H9 (cell line): Measurements from ENCODE around the gene ATG7. TPM values are rescaled to one million over a fixed set of nuclear protein-coding genes. Genes with fewer than 3 reads are reported as not detected.
A peak's percentile ranks its signal among the peaks of the same experiment; 100 is the strongest.

Experiments used
- DNase-seq: peaks from one replicate; pipeline ENCODE4 v3.0.0-alpha.2; 2017
- H2AFZ ChIP-seq: one replicate; pipeline ENCODE4 v1.6.1; 2013; ENCODE audit warnings: mild to moderate bottlenecking, low read length, control low read depth, moderate library complexity
- H2AK5ac ChIP-seq: 2 replicates; pipeline ENCODE4 v1.6.1; 2013; ENCODE audit warnings: low read length, control low read depth, mixed read lengths; ENCODE audit not compliant: insufficient read length
- H2BK120ac ChIP-seq: one replicate; pipeline ENCODE4 v1.6.1; 2013; ENCODE audit warnings: low read depth, mild to moderate bottlenecking, low read length, control low read depth, inconsistent platforms; ENCODE audit not compliant: poor library complexity, severe bottlenecking
- H2BK12ac ChIP-seq: 2 replicates; pipeline ENCODE4 v1.6.1; 2013; ENCODE audit warnings: low read length, control low read depth, mixed read lengths, low read depth; ENCODE audit not compliant: insufficient read length
- H2BK15ac ChIP-seq: 2 replicates; pipeline ENCODE4 v1.6.1; 2013; ENCODE audit warnings: low read depth, low read length, control low read depth
- H2BK20ac ChIP-seq: one replicate; pipeline ENCODE4 v1.6.1; 2013; ENCODE audit warnings: low read depth, mild to moderate bottlenecking, low read length, control low read depth, inconsistent platforms; ENCODE audit not compliant: poor library complexity, severe bottlenecking
- H2BK5ac ChIP-seq: 2 replicates; pipeline ENCODE4 v1.6.1; 2013; ENCODE audit warnings: low read length, control low read depth, mixed read lengths; ENCODE audit not compliant: insufficient read length
- H3K14ac ChIP-seq: 2 replicates; pipeline ENCODE4 v1.6.1; 2013; ENCODE audit warnings: low read length, control low read depth; ENCODE audit not compliant: insufficient read depth
- H3K18ac ChIP-seq: 2 replicates; pipeline ENCODE4 v1.6.1; 2013; ENCODE audit warnings: low read depth, mild to moderate bottlenecking, mixed read lengths, low read length, control low read depth; ENCODE audit not compliant: insufficient read length
- H3K23ac ChIP-seq: 2 replicates; pipeline ENCODE4 v1.6.1; 2013; ENCODE audit warnings: low read length, control low read depth, mixed read lengths, low read depth; ENCODE audit not compliant: insufficient read length
- H3K23me2 ChIP-seq: 2 replicates; pipeline ENCODE4 v1.6.1; 2013; ENCODE audit warnings: low read depth, mild to moderate bottlenecking, mixed read lengths, low read length, control low read depth; ENCODE audit not compliant: insufficient read length, poor library complexity, severe bottlenecking
- H3K27ac ChIP-seq: 2 replicates; pipeline ENCODE4 v1.5.1; 2013; ENCODE audit warnings: low read length, control low read depth, mixed read lengths, low read depth; ENCODE audit not compliant: insufficient read length
- H3K27me3 ChIP-seq: 2 replicates; pipeline ENCODE4 v1.6.1; 2013; ENCODE audit warnings: low read length, control low read depth, inconsistent platforms; ENCODE audit not compliant: insufficient read depth
- H3K4ac ChIP-seq: 2 replicates; pipeline ENCODE4 v1.6.1; 2013; ENCODE audit warnings: low read depth, mild to moderate bottlenecking, control low read depth, inconsistent platforms, low read length, moderate library complexity
- H3K4me1 ChIP-seq: 2 replicates; pipeline ENCODE4 v1.6.1; 2013; ENCODE audit warnings: low read length, control low read depth, inconsistent platforms; ENCODE audit not compliant: insufficient read depth
- H3K4me2 ChIP-seq: 2 replicates; pipeline ENCODE4 v1.6.1; 2013; ENCODE audit warnings: low read length, control low read depth, mixed read lengths; ENCODE audit not compliant: insufficient read length, insufficient read depth
- H3K56ac ChIP-seq: 2 replicates; pipeline ENCODE4 v1.6.1; 2013; ENCODE audit warnings: low read depth, mild to moderate bottlenecking, mixed read lengths, low read length, control low read depth; ENCODE audit not compliant: insufficient read length
- H3K79me1 ChIP-seq: 2 replicates; pipeline ENCODE4 v1.6.1; 2013; ENCODE audit warnings: low read depth, mild to moderate bottlenecking, moderate library complexity, low read length, control low read depth, inconsistent platforms; ENCODE audit not compliant: insufficient read depth, poor library complexity, severe bottlenecking
- H3K79me2 ChIP-seq: 2 replicates; pipeline ENCODE4 v1.6.1; 2013; ENCODE audit warnings: low read length, control low read depth, inconsistent platforms; ENCODE audit not compliant: insufficient read depth
- H3K9ac ChIP-seq: 2 replicates; pipeline ENCODE4 v1.6.1; 2013; ENCODE audit warnings: low read length, control low read depth, mixed read lengths; ENCODE audit not compliant: insufficient read length; ENCODE audit errors: extremely low read depth
- H3K9me3 ChIP-seq: one replicate; pipeline ENCODE4 v1.6.1; 2013; ENCODE audit warnings: low read depth, low read length, inconsistent platforms; ENCODE audit not compliant: control insufficient read depth
- H3T11ph ChIP-seq: one replicate; pipeline ENCODE4 v1.6.1; 2013; ENCODE audit warnings: mild to moderate bottlenecking, low read length, control low read depth, inconsistent platforms
- H4K20me1 ChIP-seq: one replicate; pipeline ENCODE4 v1.6.1; 2013; ENCODE audit not compliant: control insufficient read depth, insufficient read length, insufficient read depth
- H4K5ac ChIP-seq: 2 replicates; pipeline ENCODE4 v1.6.1; 2013; ENCODE audit warnings: low read depth, mild to moderate bottlenecking, mixed read lengths, low read length, control low read depth; ENCODE audit not compliant: insufficient read length
- H4K8ac ChIP-seq: replicated peaks from 2 replicates; pipeline ENCODE4 v1.6.1; 2013; ENCODE audit warnings: low read length, control low read depth, mixed read lengths, low read depth; ENCODE audit not compliant: insufficient read length
- H4K91ac ChIP-seq: 2 replicates; pipeline ENCODE4 v1.6.1; 2013; ENCODE audit warnings: low read depth, mild to moderate bottlenecking, moderate library complexity, mixed read lengths, low read length, control low read depth; ENCODE audit not compliant: insufficient read length
- H3K27ac Mint-ChIP-seq, 3 experiments: 2 replicates in 2 of 3; 3 replicates in 1 of 3; pipeline ENCODE4 v1.8.0; 2020 to 2021; ENCODE audit warnings: mixed read lengths in 3 of 3, mild to moderate bottlenecking in 1 of 3, moderate library complexity in 1 of 3
- H3K27me3 Mint-ChIP-seq: 2 replicates; pipeline ENCODE4 v1.8.0; 2021; ENCODE audit warnings: low read depth, mild to moderate bottlenecking, moderate library complexity, mixed read lengths
- H3K36me3 Mint-ChIP-seq, 3 experiments: 2 replicates in 2 of 3; 3 replicates in 1 of 3; pipeline ENCODE4 v1.8.0; 2020 to 2021; ENCODE audit warnings: low read depth in 3 of 3, mixed read lengths in 3 of 3; ENCODE audit not compliant: insufficient read depth in 1 of 3
- H3K4me1 Mint-ChIP-seq, 2 experiments: 2 replicates each; pipeline ENCODE4 v1.8.0; 2020; ENCODE audit warnings: mixed read lengths in 2 of 2
- H3K4me3 Mint-ChIP-seq, 2 experiments: 2 replicates in 1 of 2; 3 replicates in 1 of 2; pipeline ENCODE4 v1.8.0; 2020 to 2021; ENCODE audit warnings: mild to moderate bottlenecking in 2 of 2, mixed read lengths in 2 of 2, moderate library complexity in 1 of 2
- H3K9me3 Mint-ChIP-seq, 2 experiments: 2 replicates in 1 of 2; 3 replicates in 1 of 2; pipeline ENCODE4 v1.8.0; 2020; ENCODE audit warnings: mild to moderate bottlenecking in 2 of 2, mixed read lengths in 2 of 2, moderate library complexity in 1 of 2
- total RNA-seq: library from RNA; stranded (reverse); gene quantifications from 2 replicates; pipeline ENCODE4 v1.2.1, GENCODE V29; 2021
- TF ChIP-seq, protein P1 (sequence below): fragments of 200-600 bp; sonication (generic); conservative IDR thresholded peaks from 3 replicates; pipeline ENCODE4 v1.8.0; 2021; ENCODE audit warnings: antibody characterized with exemption, mild to moderate bottlenecking

ATG7 gene
- total RNA-seq, 1 experiment from 2014 or later = 17.9 TPM

GRCh38 chr3:11583235-11583634, 311.0 kb downstream of the ATG7 start:
- peaks cover 7 to 8% (median 8%) of the 10 kb centered on the region in 3 experiments for H3K36me3 Mint-ChIP-seq
- no peak overlapping the region for H3K4me2 ChIP-seq
- peak overlapping the region in 1 of 3 experiments; percentile 84; a peak in 2 of 7 replicates for H3K27ac Mint-ChIP-seq
- no peak overlapping the region for H3K4ac ChIP-seq
- no peak for DNase-seq
- H2BK5ac ChIP-seq = no peak overlapping the region
- H3K4me1 Mint-ChIP-seq = peaks cover 46 to 48% of the 10 kb centered on the region in 2 experiments
- H3K27me3 Mint-ChIP-seq = no peaks in the 10 kb centered on the region
- no peak overlapping the region for H3K18ac ChIP-seq
- no peak overlapping the region for H3K14ac ChIP-seq
- no peak overlapping the region for H3K56ac ChIP-seq
- H2BK20ac ChIP-seq = no peak overlapping the region
- no peak overlapping the region for H2BK15ac ChIP-seq
- no peaks in the 10 kb centered on the region for H4K20me1 ChIP-seq
- H4K8ac ChIP-seq = no peak overlapping the region
- no peak overlapping the region for H2BK12ac ChIP-seq
- no peak overlapping the region for H3K4me3 Mint-ChIP-seq
- peaks cover 7% of the 10 kb centered on the region for H3K23me2 ChIP-seq
- H3T11ph ChIP-seq = no peak overlapping the region
- no peak overlapping the region for H2BK120ac ChIP-seq
- H3K79me2 ChIP-seq = peaks cover 27% of the 10 kb centered on the region; the same call in 1 of the 2 replicates
- no peak overlapping the region for H4K91ac ChIP-seq
- H3K23ac ChIP-seq = no peak overlapping the region
- H2AFZ ChIP-seq = no peak overlapping the region
- peaks cover 10% of the 10 kb centered on the region for H3K79me1 ChIP-seq
- TF ChIP-seq, protein P1, sequence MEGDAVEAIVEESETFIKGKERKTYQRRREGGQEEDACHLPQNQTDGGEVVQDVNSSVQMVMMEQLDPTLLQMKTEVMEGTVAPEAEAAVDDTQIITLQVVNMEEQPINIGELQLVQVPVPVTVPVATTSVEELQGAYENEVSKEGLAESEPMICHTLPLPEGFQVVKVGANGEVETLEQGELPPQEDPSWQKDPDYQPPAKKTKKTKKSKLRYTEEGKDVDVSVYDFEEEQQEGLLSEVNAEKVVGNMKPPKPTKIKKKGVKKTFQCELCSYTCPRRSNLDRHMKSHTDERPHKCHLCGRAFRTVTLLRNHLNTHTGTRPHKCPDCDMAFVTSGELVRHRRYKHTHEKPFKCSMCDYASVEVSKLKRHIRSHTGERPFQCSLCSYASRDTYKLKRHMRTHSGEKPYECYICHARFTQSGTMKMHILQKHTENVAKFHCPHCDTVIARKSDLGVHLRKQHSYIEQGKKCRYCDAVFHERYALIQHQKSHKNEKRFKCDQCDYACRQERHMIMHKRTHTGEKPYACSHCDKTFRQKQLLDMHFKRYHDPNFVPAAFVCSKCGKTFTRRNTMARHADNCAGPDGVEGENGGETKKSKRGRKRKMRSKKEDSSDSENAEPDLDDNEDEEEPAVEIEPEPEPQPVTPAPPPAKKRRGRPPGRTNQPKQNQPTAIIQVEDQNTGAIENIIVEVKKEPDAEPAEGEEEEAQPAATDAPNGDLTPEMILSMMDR = no peak
- H3K9me3 ChIP-seq = no peaks in the 10 kb centered on the region
- no peaks in the 10 kb centered on the region for H3K9me3 Mint-ChIP-seq
- peaks cover 13% of the 10 kb centered on the region for H3K4me1 ChIP-seq
- no peak overlapping the region for H3K27ac ChIP-seq
- no peak overlapping the region for H3K9ac ChIP-seq
- H3K27me3 ChIP-seq = no peaks in the 10 kb centered on the region
- no peak overlapping the region for H2AK5ac ChIP-seq
- H4K5ac ChIP-seq = no peak overlapping the region
